ENCODE measurements around the gene CWC22. TPM values are rescaled to one million over a fixed set of nuclear protein-coding genes. Genes with fewer than 3 reads are reported as not detected.

Gene CWC22
- total and polyA plus RNA-seq, 2 donors (not counting 3 experiments of a cell fraction or from before 2014, with no cell fraction given): 1.8 to 15.7 TPM

GRCh38 chr2:179949438-179949837, 57.7 kb downstream of the CWC22 start:
- no peak overlapping the region for H3K27ac ChIP-seq (ENCODE audit: insufficient read depth, low read depth, low read length)
- ChIA-PET CTCF (interaction anchor here (0.8 to 1.4 kb wide), 5 partner anchors 8 to 22 kb away, joined by 3 read pairs; no protein-coding TSS in a partner anchor), POLR2A (no interaction called here)
- H3K9me1 ChIP-seq (replicated peaks; ENCODE audit: control insufficient read depth, extremely low read depth, insufficient read depth, low read length): no peaks in the 10 kb centered on the region
- no peaks in the 10 kb centered on the region for H3K27me3 ChIP-seq (ENCODE audit: control insufficient read depth in 2 of 2, insufficient read depth in 2 of 2, low read length in 2 of 2)
- H3K4me3 ChIP-seq (replicated peaks in 1 of 3; ENCODE audit: insufficient read depth in 1 of 3, low read depth in 1 of 3, low read length in 3 of 3): no peak overlapping the region
- no peaks in the 10 kb centered on the region for H3K79me2 ChIP-seq (ENCODE audit: control insufficient read depth, insufficient read depth, low read length)
- FAIRE-seq (no peak), DNase-seq (ENCODE audit: low read depth, low spot score) (no peak)
- no peak overlapping the region for H3K4me2 ChIP-seq (ENCODE audit: insufficient read depth, low read length)
- H3K4me1 ChIP-seq (ENCODE audit: control insufficient read depth, extremely low read depth, insufficient read depth, low read length): no peaks in the 10 kb centered on the region
- no peak overlapping the region for H3K9ac ChIP-seq (replicated peaks; ENCODE audit: extremely low read depth, insufficient read depth, low read length)
- no TSS peak for BruUV-seq (replicated peaks)
- intact Hi-C loops (cut with micrococcal nuclease): no loop called here
- H4K20me1 ChIP-seq (replicated peaks; ENCODE audit: control insufficient read depth, extremely low read depth, insufficient read depth, low read length): no peaks in the 10 kb centered on the region
- H2AFZ ChIP-seq (ENCODE audit: low read depth, low read length): no peak overlapping the region
- no peak for TF ChIP-seq POLR2A (IDR thresholded peaks at IDR 0.05; ENCODE audit: low read depth, low read length)
- no peak for TF ChIP-seq FOS (IDR thresholded peaks at IDR 0.05; ENCODE audit: borderline replicate concordance, insufficient read depth, low read length)
- TF ChIP-seq MAX (IDR thresholded peaks at IDR 0.05; ENCODE audit: insufficient read depth, insufficient read length): no peak
- TF ChIP-seq EZH2 (IDR thresholded peaks at IDR 0.05; ENCODE audit: borderline replicate concordance, low read depth, low read length, severe bottlenecking): no peak
- TF ChIP-seq MYC (IDR thresholded peaks at IDR 0.05; ENCODE audit: low read depth, low read length): no peak
- TF ChIP-seq JUN (IDR thresholded peaks at IDR 0.05; ENCODE audit: borderline replicate concordance, insufficient read depth, insufficient read length, low read depth): no peak
- TF ChIP-seq GATA2 (IDR thresholded peaks at IDR 0.05; ENCODE audit: insufficient read depth, insufficient read length, low read depth, low read length): no peak
- no peak for TF ChIP-seq POLR2AphosphoS5 (IDR thresholded peaks at IDR 0.05; ENCODE audit: insufficient read depth, low read depth, low read length)
- no peak for TF ChIP-seq CTCF (IDR thresholded peaks at IDR 0.05; ENCODE audit: extremely low read depth in 1 of 2, insufficient read depth in 1 of 2, low read depth in 1 of 2, low read length in 2 of 2)
- dilution Hi-C loops (cut with MboI; ENCODE audit: extremely low pct_ligation_motif_present, low sequenced_read_pairs): no loop called here
- no peaks in the 10 kb centered on the region for H3K9me3 ChIP-seq (replicated peaks; ENCODE audit: control insufficient read depth, insufficient read depth, low read length)
- H3K36me3 ChIP-seq (ENCODE audit: control insufficient read depth in 2 of 2, extremely low read depth in 1 of 2, insufficient read depth in 2 of 2, low read length in 2 of 2): peaks cover 6 to 11% of the 10 kb centered on the region in 2 experiments
